ENCODE data around the gene CRTAC1. TPM values are rescaled to one million over a fixed set of nuclear protein-coding genes. Genes with fewer than 3 reads are reported as not detected.

CRTAC1 gene
- total and polyA plus RNA-seq, 10 of the 15 experiments (the other 5 are each of a cell fraction or from before 2014, with no cell fraction given): 0.10 TPM; not detected in 9

- WGBS (ENCODE audit: insufficient coverage, insufficient replicate concordance, low lambda C conversion rate, missing lambda C conversion rate): 4% methylated on average over 3 of the region's 3 CpGs
- intact Hi-C loops (cut with micrococcal nuclease; ENCODE audit: unreplicated experiment) (no loop called here), in situ Hi-C loops (cut with MboI) (no loop called here)
- Histone ChIP-seq H2AFZ (ENCODE audit: control insufficient read depth, low read depth, low read length) (no peak overlapping the region), H3K4me1 (ENCODE audit: control insufficient read depth, insufficient read depth, low read length) (no peaks in the 10 kb centered on the region), H3K4me2 (ENCODE audit: control insufficient read depth, insufficient read depth) (no peak overlapping the region), H3K36me3 (ENCODE audit: control insufficient read depth in 2 of 2, insufficient read depth in 2 of 2, low read length in 1 of 2) (no peaks in the 10 kb centered on the region), H3K9me3 (replicated peaks; ENCODE audit: control insufficient read depth, insufficient read depth, low read length) (no peaks in the 10 kb centered on the region), H3K9ac (ENCODE audit: control insufficient read depth, insufficient read depth, low read length) (no peak overlapping the region), H3K27me3 (replicated peaks in 1 of 2; ENCODE audit: control insufficient read depth in 2 of 2, insufficient read depth in 2 of 2, low read length in 1 of 2) (no peaks in the 10 kb centered on the region; a peak in 1 of 4 replicates), H3K27ac (ENCODE audit: control insufficient read depth, insufficient read depth) (no peak overlapping the region), H3K79me2 (ENCODE audit: control insufficient read depth, insufficient read depth, low read length) (no peaks in the 10 kb centered on the region), H3K4me3 (no peak overlapping the region), H4K20me1 (ENCODE audit: control insufficient read depth, insufficient read depth) (no peaks in the 10 kb centered on the region)
- DNase-seq (ENCODE audit: low read depth, low spot score) (no peak), ATAC-seq (no peak), FAIRE-seq (no peak)
- BruUV-seq (replicated peaks): no TSS peak
- ChIA-PET SMC1A (ENCODE audit: uncharacterized antibody, unreplicated experiment) (interaction anchor here (1.0 kb wide), 1 partner anchor 15 kb away, joined by 3 read pairs; no protein-coding TSS in a partner anchor), CTCF (no interaction called here), RAD21 (ENCODE audit: unreplicated experiment) (no interaction called here), POLR2A (no interaction called here)
- TF ChIP-seq, protein P1, sequence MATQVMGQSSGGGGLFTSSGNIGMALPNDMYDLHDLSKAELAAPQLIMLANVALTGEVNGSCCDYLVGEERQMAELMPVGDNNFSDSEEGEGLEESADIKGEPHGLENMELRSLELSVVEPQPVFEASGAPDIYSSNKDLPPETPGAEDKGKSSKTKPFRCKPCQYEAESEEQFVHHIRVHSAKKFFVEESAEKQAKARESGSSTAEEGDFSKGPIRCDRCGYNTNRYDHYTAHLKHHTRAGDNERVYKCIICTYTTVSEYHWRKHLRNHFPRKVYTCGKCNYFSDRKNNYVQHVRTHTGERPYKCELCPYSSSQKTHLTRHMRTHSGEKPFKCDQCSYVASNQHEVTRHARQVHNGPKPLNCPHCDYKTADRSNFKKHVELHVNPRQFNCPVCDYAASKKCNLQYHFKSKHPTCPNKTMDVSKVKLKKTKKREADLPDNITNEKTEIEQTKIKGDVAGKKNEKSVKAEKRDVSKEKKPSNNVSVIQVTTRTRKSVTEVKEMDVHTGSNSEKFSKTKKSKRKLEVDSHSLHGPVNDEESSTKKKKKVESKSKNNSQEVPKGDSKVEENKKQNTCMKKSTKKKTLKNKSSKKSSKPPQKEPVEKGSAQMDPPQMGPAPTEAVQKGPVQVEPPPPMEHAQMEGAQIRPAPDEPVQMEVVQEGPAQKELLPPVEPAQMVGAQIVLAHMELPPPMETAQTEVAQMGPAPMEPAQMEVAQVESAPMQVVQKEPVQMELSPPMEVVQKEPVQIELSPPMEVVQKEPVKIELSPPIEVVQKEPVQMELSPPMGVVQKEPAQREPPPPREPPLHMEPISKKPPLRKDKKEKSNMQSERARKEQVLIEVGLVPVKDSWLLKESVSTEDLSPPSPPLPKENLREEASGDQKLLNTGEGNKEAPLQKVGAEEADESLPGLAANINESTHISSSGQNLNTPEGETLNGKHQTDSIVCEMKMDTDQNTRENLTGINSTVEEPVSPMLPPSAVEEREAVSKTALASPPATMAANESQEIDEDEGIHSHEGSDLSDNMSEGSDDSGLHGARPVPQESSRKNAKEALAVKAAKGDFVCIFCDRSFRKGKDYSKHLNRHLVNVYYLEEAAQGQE (IDR thresholded peaks at IDR 0.05; ENCODE audit: low read depth, low read length): no peak
- TF ChIP-seq ATF3 (IDR thresholded peaks at IDR 0.05; ENCODE audit: borderline replicate concordance, extremely low read depth, low read depth, low read length) (no peak), POU2F2 (IDR thresholded peaks at IDR 0.05; ENCODE audit: borderline replicate concordance, low read depth, low read length) (no peak)
- TF ChIP-seq, protein P2, sequence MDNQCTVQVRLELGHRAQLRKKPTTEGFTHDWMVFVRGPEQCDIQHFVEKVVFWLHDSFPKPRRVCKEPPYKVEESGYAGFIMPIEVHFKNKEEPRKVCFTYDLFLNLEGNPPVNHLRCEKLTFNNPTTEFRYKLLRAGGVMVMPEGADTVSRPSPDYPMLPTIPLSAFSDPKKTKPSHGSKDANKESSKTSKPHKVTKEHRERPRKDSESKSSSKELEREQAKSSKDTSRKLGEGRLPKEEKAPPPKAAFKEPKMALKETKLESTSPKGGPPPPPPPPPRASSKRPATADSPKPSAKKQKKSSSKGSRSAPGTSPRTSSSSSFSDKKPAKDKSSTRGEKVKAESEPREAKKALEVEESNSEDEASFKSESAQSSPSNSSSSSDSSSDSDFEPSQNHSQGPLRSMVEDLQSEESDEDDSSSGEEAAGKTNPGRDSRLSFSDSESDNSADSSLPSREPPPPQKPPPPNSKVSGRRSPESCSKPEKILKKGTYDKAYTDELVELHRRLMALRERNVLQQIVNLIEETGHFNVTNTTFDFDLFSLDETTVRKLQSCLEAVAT (IDR thresholded peaks at IDR 0.05): no peak
Measured at GRCh38 chr10:97883092-97883485, 147.3 kb downstream of the CRTAC1 start.

Data from GM12878 (cell line).